HG02623 (cell line): ENCODE data around the gene FOXJ1.

Experiments
- ATAC-seq: cut with Tn5 transposase; IDR thresholded peaks from one replicate; pipeline ENCODE4 v1.9.1; 2021; ENCODE audit warnings: moderate library complexity; ENCODE audit not compliant: unreplicated experiment

FOXJ1 gene

DNA sequence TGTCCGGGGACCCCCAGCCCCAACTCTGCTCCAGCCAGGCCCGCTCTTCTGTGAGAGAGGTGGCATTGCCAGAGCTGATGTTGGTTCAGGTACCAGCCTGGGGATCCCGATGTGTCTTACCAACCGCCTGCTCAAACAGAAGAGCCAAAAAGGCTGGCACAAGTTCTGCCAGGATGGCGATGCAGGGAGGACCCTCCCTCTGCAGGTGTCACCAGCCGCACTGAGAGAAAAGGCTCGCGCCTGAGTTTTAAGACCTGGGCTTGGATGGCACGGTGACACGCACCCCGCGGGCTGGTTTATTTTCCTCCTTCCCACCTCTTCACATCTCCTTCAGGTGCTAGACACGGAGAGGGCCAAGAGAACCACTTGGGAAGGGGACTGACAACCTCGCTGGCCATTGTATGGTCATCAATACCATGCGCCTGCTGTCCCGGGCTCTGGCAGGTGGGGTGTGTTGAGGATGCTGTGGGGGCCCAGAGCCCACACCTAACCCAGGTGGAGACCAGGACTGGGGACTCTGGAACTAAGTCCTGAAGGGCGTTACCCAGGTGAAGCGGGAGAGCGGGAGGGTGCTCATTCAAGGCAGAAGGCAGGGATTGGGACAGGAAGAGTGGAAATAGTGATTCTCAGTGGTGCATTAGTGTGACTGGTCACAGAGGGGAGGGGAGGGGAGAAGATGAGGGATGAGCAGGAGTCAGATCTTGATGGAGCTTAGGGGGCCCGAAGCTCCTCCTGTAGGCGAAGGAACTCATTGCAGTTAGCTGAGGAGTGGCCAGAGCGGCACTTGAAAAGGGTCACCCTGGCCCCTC lies 16.3 kb downstream of the FOXJ1 start:
- no peak for ATAC-seq

DNA sequence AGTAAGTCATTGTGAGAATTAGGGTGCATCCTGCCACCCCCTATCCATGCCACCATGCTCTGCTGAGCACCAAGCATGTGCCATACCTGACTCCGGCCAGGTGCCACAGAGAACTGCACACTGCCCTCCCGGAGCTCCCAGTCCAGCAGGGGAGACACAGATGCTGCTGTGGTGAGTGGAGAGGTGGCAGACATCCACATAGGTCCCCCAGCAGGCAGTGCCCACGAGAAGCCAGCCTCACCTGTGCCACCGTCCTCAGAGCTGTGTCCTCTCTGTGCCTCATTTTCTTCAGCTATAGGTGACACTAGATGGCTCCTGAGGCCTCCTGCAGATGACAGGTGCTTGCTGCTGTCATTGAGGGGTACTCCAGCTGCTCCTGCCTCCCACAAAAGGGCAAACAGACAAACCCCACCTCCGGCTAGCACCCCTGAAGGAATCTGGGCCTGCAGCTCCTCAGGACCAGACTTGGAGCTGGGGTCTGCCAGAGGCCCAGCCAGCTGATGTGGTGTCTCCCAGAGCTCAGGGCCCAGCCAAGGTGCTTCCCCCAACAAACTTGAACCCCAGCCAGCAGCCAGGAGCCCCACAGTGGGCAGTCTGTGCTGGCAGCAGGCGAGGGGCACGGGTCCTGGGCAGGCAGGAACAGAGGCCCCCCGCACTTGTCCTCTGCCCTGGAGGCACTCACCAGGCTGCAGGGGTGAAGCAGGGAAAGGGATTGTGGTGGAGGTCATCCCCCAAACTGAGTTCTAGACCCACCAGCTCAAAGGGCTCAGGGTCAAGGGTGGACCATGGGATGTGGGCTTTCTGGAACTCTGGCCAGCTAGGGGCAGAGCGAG lies 17.1 kb downstream of the FOXJ1 start:
- no peak for ATAC-seq

DNA sequence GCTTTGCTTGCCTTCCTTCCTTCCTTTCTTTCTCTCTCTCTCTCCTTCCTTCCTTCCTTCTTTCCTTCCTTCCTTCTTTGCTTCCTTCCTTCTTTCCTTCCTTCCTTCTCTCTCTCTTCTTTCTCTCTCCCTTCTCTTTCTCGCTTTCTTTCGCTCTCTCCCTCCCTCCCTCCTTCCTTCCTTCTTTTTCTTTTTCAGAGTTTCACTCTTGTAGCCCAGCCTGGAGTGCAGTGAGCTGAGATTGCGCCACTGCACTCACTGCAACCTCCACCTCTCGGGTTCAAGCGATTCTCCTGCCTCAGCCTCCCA lies 17.9 kb downstream of the FOXJ1 start:
- no peak for ATAC-seq

DNA sequence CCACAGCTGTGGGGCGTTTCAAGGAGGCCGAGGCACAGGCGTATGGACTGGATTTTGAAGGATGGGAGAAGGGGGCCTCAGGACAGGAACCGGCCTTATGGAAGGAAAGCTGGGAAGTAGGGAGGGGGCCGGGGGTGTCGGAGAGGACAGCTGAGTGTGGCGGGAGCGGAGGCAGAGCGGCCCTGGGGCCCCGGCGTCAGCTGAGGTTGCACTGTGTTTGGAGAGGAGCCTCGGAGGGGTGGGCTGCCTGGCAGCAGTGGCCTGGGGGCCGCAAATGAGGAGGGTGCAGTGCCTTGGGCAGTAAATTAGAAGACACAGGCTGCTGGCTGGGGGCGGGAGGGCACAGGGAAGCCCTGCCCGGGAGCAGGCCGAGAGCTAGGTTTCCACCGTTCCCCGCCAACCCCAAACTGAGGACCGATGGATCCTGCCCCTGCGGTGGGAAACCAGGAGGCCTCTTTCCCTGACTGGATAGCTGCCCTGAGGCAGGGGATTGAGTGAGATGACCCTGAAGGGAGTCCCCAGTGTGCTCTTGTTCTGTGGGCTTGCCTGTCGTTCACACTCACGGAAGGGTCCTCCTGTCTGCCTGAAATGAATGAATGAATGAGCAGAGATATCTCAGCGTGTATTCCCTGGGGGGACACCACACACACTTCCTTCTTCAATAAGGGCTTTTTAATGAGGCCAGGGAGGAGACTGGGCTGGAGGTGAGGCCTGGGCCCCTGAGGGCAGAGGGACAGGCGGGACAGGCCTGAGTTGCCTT lies 18.4 kb downstream of the FOXJ1 start:
- ATAC-seq = no peak

DNA sequence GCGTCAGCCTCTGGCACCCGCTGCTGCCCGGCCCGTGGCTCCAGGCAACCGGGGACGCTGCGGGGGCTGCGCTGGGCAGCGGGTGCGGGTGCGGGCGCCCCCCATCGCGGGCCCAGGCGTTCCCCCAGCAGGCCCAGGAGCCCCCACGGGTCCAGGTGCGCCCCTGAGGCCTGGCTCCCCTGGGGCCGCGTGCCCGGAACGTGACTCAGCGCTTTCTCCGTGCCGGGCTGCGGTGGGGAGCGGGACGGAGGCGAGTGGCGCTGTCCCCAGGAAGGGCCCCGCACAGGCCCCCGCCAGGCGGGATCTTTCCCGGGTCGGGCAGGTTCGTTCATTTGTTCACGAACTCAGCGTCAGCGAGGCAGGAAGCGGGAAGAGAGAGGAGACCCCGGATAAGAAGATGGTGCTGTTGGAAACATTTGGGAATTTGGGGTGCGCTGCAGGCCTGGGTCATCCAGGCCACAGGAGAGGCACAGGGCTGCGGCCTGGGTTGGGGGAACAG lies 19.1 kb downstream of the FOXJ1 start:
- ATAC-seq = no peak

DNA sequence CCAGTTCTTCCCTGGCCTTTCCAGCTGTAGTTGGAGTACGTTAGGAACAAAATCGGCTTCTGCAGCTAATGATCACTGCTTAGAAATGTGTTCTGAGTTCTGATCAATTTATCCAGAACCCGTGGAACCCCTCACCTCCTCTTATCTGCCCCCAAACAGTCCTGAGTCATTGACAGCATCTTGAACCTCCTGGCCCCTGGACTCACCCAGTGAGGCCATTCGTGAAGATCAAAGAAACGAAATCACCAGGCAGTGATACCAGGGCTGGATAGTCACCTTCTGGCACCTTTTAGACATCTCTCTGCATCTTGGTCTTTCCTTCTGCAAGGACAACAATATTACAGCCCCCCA lies 20.4 kb downstream of the FOXJ1 start:
- ATAC-seq = no peak

DNA sequence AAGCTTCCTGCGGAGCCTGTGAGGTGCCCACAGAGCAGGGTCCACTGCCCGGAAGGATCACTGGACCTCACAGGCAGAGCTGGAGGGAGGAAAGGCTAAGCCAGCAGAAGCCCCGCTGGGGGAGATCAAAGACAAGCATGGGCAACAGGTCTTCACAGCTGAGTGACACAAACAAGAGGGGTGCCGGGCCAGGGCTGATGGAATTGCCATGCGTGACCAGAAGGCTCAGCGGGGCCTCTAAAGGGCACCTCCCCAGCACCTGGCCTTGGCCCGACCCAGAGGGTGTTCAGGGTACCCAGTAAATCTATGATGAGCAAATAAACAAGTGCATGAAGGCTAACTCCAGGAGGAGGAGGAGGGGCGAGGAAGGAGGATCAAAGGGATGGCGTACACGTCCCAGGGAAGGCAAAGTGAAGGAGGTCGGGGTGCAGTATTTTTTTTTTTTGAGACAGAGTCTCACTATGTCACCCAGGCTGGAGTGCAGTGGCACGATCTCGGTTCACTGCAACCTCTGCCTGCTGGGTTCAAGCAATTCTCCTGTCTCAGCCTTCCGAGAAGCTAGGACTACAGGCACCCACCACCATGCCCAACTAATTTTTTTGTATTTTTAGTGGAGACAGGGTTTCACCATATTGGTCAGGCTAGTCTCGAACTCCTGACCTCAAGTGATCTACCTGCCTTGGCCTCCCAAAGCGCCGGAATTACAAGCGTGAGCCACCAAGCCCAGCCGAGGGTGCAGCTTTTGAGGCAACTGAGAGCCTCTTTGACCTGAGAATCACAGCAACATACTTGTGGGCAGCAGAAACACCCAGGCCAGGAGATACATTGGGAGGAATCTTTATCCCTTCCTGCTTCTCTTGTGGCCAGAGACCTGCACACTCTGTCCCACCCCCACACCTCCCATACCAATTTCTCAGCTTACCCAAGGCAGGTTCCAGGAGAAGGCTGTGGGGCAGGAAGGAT lies 21.4 kb downstream of the FOXJ1 start:
- ATAC-seq = no peak

DNA sequence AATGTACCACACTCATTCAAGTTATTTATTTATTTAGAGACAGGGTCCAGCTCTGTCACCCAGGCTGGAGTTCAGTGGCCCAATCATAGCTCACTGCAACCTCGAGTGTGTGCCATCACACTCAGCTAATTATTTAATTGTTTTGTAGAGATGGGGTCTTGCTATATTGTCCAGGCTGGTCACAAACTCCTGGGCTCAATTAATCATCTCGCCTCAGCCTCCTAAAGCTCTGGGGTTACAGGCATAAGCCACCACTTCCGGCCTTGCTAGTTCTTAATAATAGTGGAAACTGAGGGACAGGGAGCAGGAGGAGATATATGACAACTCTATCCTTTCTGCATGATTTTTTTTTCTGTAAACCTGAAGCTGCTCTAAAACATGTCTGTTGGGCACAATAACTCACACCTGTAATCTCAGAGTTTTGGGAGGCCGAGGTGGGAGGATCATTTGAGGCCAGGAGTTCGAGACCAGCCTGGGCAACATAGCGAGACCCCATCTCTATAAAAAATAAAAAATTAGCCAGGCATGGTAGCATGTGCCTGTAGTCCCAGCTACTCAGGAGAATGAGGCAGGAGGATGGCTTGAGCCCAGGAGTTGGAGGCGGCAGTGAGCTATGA lies 25.8 kb downstream of the FOXJ1 start:
- ATAC-seq = no peak

DNA sequence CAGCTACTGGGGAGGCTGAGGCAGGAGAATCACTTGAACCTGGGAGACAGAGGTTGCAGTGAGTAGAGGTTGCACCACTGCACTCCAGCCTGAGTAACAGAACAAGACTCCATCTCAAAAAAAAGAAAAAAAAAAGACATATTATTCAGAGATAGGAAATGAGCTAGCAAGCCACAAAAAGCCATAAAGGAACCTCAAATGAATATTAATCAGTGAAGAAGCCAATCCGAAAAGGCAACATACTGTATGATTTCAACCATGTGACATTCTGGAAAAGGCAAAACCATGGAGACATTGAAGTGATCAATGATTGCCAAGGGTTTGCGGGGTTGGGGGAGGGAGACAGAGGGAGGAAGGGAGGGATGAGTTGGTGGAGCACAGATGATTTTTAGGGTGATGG lies 29.1 kb downstream of the FOXJ1 start:
- no peak for ATAC-seq

DNA sequence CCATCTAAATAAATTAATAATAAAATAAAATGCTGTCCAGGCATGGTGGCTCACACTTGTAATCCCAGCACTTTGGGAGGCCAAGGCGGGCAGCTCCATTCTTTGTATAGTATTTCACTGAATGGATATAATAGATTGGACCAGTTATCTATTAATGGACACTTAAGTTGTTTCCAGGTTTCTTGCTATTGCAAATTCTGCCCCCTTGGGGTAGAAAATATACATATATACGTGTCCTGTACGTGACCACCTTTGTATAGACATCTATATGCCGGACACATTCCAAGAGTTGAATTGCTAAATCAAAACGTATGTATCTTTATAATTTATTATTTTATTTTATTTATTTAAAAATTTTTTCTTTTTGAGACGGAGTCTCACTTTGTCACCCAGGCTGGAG lies 33.5 kb downstream of the FOXJ1 start:
- no peak for ATAC-seq

DNA sequence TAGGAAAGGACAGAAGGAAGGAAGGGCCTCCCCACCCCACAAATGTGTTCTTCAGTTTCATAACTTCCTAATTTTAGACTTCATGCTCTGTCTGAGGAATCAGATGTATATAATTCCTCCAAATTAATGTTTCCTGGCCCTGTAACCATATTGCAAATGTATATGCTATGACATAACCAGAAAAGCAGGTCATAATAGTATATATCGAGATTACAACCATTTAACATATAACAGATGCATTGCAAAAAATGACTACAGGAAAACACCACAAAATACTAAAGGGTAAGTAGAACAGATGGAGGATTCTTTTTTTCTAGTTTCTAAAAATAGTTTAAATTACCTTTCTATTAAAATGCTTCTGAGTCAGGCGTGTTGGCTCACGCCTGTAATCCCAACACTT lies 34.3 kb downstream of the FOXJ1 start:
- ATAC-seq = no peak

DNA sequence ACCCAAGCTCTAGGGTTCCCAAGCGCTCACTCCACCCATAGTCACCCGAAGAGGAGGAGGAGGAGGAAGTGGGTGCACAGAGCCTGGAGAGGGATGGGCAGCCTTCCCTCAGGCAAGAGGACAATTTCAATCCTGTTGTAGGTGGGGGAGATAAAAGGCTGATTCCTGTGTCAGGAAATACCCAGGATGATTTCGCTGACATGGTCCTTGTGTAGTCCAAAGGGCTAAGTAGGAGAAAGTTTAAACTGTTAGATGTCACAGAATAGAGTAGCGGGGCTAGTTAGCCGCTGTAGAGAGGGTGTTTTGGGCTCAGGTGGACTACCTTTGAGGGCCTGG lies 36.2 kb downstream of the FOXJ1 start:
- ATAC-seq = no peak

DNA sequence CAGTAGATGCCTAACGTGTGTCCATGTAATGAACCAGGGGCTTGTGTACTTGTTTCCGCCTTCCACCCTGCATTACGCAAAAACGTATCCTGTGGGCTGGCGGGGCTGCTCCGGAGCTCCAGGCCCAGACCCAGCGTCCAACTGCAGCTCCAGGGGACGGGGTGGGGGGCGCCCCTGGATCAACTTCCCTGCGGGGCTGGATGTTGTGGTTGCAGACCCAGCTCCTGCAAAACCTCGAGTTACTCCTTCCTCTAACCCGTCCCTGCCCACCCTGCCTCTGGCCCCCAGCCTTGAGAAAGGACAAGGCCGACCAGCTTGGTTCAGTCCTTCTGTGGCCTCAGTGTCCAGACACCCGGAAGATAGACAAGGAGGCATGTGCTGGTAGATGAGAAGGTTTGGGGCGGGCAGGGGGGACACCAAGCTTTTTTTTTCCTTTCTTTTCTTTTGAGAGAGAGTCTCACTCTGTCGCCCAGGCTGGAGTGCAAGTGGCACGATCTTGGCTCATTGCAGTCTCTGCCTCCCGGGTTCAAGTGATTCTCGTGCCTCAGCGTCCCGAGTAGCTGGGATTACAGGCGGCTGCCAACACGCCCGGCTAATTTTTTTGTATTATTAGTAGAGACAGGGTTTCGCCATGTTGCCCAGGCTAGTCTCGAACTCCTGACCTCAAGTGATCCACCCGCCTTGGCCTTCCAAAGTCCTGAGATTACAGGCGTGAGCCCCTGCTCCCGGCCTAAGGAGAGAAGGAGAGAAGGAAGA lies 36.7 kb downstream of the FOXJ1 start:
- no peak for ATAC-seq

DNA sequence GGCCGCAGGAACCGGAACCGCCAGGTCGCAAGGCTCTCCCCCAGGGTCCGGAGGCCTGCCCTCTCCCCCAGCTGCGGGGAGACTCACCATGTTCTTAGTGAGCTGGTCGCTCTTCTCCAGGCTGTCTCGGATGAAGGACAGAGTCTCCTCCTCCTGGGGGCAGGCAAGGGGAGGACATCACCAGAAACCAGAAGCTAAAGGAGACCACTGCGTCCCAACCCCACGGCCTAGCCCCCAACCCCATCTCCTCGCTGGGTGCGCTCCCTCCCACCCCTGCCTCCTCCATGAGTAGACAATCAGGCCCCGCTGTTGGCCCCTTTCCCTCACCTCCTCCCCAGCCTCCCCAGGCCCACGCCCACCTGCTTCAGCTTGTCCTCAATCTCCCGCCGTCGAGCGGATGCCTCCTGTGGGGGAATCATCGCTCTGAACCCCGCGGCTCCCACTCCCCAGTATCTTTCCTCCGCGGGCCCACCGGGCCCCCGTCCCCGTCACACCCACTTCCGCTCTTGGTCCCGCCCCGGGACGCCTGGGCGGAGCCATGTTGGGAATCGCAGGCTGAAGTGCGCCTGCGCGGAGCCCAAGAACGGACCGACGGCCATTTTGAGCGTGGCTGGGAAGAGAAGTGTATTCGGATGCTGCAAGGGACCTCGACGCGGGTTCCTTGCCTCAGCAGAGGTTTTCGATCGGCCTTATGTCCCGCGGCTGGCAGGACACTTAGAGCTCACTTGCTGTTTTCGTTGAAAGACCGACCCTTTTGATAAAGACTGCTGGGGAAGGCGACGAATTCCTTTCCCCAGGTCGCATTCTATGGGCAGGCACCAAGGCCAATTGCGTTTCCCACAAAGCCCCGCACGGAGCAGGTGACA lies 37.5 kb downstream of the FOXJ1 start, which contains the start of gene EXOC7:
Gene EXOC7, minus strand, starts transcription at position 514 of the 866 bp plus-strand sequence. Its CDS starts 95 bp downstream, at position 419.
- ATAC-seq = no peak

DNA sequence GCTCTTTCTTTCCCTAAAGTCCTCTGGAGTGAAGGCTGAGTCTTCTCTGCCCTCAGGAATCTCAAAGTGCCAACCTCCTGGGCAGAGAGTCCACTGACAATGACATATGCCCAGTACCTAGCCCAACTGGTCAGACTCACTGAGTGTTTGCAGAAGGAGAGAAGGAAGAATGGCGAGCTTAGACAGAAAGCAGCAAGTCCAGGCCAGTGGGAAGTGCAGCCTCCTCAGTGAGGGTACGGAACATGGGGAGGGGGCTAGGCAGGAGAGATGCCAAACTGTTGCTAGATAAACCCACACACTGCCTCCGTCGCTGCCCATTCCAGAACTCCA lies 38.1 kb downstream of the FOXJ1 start:
- ATAC-seq = no peak

DNA sequence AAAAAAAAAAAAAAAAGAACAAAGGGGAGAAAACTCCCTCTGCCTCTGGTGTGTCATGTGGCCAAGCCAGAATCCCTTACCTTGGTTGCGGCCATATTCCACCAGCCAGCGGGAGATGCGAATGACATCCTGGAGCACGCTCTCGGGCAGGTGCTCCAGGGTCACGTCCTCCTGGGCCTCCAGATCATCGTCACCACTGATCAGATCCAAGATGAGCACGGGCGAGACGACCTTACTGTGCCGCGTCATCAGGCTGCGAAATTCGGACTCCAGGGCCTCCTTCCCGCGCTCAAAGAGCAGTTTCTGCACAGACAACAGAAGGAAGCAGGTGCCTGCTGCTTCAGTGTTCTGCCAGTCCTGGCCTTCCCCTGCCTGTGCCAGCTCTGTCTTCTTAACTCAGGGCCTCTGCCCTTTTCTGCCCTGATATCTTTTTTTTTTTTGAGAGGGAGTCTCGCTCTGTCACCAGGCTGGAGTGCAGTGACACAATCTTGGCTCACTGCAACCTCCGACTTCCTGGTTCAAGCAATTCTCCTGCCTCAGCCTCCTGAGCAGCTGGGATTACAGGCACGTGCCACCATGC lies 43.2 kb downstream of the FOXJ1 start:
- ATAC-seq = no peak

DNA sequence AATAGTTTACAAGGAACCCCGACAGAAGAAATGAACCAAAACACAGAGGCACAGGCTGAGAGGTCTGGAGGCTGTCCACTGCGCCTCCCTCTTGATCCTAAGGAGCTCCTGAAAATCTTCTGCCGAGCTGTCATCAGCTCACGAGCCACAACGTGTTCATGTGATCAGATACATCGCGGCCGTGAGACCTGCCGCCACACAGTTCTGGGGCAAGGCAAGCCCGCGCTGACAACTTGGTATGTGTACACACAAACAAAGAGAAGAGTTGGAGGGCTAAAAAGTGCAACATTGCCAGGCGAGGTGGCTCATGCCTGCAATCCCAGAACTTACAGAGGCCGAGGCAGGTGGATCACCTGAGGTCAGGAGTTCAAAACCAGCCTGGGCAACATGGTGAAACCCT lies 45.1 kb downstream of the FOXJ1 start:
- ATAC-seq = no peak

DNA sequence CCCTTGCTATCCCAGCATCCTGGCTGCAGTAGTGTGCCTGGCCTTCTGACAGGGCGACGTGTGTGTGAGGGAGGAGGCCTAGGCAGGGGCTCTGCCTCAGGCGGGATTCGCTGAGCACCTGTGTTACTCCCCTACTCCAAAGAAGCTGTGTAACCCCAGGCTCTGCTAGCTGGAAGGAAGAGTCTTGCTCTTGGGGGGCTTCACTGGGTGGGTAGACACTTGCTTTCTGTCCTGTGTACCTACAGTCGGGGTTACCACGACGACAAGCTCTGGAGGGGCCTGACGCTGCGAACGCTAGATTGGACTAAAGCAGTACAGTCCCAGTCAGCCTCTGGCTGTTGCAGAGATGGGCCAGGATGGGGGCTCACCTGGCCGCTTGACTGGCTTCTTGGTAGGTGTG lies 47.0 kb downstream of the FOXJ1 start:
- ATAC-seq = no peak
